Bronchial epithelial cell (primary cell): ENCODE measurements around the gene ANKAR. TPM values are rescaled to one million over a fixed set of nuclear protein-coding genes. Genes with fewer than 3 reads are reported as not detected.
"Not testable (repeated sequence)": the region's sequence is repeated elsewhere in the genome, so short reads cannot be mapped to it uniquely, and the experiment has no call there.

Experiments used
- DNase-seq: peaks from one replicate; pipeline ENCODE4 v3.0.0-alpha.2; 2010; ENCODE audit warnings: low read depth
- FAIRE-seq: peaks from 2 replicates; lab custom pipeline; 2011; peaks lifted over from hg19 to GRCh38; lab: Jason Lieb, UNC
- H3K27me3 ChIP-seq: 2 replicates; pipeline ENCODE4 v1.5.1; 2011; ENCODE audit warnings: low read length; ENCODE audit not compliant: control insufficient read depth, insufficient read depth
- H3K36me3 ChIP-seq: 2 replicates; pipeline ENCODE4 v1.5.1; 2011; ENCODE audit warnings: low read length; ENCODE audit not compliant: control insufficient read depth, insufficient read depth
- H3K4me3 ChIP-seq: 2 replicates; pipeline ENCODE4 v1.5.1; 2011; ENCODE audit warnings: mild to moderate bottlenecking, low read depth, low read length, control low read depth
- total RNA-seq: library from RNA; depleted of rRNA; stranded (reverse); fragments of >200 nt; gene quantifications from 2 replicates; pipeline ENCODE4 v1.2.1, GENCODE V29; 2014
- TF ChIP-seq, protein P1 (sequence below): IDR thresholded peaks from 2 replicates; pipeline ENCODE4 v1.5.1; 2011; ENCODE audit warnings: mild to moderate bottlenecking, moderate library complexity, low read length, control low read depth, inconsistent platforms; ENCODE audit not compliant: insufficient read depth, severe bottlenecking

The ANKAR gene
- total RNA-seq, 1 donor from 2014 or later: 2.1 TPM

DNA sequence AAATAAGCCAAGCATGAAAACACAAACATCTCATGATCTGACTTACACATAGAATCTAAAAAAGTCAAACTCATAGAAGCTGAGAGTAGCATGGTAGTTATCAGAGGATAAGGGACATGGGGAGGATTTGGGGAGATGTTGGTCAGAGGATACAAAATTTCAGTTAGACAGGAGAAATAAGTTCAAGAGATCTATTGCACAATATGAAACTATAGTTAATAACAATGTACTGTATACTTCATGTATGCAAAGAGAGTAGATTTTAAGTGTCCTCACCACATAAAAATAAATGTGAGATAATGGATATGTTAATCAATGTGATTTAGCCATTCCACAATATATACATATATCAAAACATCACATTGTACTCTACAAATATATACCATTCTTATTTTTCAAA lies 23.2 kb upstream of the ANKAR start:
- TF ChIP-seq, protein P1, sequence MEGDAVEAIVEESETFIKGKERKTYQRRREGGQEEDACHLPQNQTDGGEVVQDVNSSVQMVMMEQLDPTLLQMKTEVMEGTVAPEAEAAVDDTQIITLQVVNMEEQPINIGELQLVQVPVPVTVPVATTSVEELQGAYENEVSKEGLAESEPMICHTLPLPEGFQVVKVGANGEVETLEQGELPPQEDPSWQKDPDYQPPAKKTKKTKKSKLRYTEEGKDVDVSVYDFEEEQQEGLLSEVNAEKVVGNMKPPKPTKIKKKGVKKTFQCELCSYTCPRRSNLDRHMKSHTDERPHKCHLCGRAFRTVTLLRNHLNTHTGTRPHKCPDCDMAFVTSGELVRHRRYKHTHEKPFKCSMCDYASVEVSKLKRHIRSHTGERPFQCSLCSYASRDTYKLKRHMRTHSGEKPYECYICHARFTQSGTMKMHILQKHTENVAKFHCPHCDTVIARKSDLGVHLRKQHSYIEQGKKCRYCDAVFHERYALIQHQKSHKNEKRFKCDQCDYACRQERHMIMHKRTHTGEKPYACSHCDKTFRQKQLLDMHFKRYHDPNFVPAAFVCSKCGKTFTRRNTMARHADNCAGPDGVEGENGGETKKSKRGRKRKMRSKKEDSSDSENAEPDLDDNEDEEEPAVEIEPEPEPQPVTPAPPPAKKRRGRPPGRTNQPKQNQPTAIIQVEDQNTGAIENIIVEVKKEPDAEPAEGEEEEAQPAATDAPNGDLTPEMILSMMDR: no peak

DNA sequence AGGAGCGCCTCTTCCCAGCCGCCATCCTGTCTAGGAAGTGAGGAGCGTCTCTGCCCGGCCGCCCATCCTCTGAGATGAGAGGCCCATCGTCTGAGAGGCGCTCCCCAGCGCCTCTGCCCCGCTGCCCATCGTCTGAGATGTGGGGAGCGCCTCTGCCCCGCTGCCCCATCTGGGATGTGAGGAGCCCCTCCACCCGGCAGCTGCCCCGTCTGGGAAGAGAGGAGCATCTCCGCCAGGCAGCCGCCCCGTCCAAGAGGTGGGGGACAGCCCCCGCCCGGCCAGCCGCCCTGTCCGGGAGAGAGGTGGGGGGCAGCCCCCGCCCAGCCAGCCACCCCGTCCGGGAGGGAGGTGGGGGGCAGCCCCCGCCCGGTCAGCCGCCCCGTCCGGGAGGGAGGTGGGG lies 21.0 kb upstream of the ANKAR start:
- not testable (repeated sequence) for FAIRE-seq, H3K27me3 ChIP-seq, DNase-seq, H3K4me3 ChIP-seq, H3K36me3 ChIP-seq

More for the DNA sequence above, 23.2 kb upstream of the ANKAR start:
- Histone ChIP-seq H3K36me3 (no peaks in the 10 kb centered on the region), H3K4me3 (no peak overlapping the region), H3K27me3 (no peaks in the 10 kb centered on the region)
- FAIRE-seq (no peak), DNase-seq (no peak)

DNA sequence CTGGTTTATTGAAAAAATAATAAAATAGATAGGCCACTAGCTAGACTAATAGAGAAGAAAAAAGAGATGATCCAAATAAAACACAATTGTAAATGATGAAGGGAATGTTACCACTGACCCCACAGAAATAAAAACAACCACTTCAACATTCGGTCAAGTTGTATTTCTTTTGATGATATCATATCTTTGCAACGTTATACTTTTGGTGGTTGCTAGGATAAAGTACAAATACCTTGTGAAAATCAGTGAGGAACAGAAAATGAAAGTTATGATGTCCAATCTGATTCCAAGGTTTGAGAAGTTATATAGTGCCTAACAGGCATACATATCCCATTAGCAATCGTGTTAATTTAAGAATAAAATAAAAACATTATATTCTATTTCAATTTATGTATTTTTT lies 19.8 kb upstream of the ANKAR start:
- no peaks in the 10 kb centered on the region for H3K36me3 ChIP-seq
- no peak for DNase-seq
- no peak overlapping the region for H3K4me3 ChIP-seq
- FAIRE-seq: no peak
- H3K27me3 ChIP-seq: no peaks in the 10 kb centered on the region
- TF ChIP-seq, protein P1: no peak

DNA sequence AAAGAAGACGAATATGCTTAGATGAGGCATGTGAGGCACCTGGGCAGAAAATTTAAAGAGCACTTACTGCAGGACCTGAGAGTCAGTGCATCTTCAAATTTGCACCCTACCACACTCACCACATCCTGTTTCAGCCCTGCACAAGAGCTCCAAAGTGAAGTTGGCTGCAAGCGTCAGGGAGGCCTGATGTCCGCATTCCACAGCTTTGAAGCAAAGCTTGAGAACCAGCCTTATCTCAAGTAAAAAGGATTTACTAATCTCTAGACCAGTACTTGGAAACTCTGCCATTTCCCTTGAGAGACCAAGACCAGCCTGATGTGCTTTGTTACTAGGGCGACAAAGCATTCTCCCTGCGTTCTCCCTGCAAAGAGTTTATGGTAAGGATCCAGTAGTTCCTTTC lies 16.6 kb upstream of the ANKAR start:
- TF ChIP-seq, protein P1: no peak
- DNase-seq: no peak
- no peaks in the 10 kb centered on the region for H3K36me3 ChIP-seq
- no peak for FAIRE-seq
- H3K27me3 ChIP-seq: no peaks in the 10 kb centered on the region
- H3K4me3 ChIP-seq: no peak overlapping the region

DNA sequence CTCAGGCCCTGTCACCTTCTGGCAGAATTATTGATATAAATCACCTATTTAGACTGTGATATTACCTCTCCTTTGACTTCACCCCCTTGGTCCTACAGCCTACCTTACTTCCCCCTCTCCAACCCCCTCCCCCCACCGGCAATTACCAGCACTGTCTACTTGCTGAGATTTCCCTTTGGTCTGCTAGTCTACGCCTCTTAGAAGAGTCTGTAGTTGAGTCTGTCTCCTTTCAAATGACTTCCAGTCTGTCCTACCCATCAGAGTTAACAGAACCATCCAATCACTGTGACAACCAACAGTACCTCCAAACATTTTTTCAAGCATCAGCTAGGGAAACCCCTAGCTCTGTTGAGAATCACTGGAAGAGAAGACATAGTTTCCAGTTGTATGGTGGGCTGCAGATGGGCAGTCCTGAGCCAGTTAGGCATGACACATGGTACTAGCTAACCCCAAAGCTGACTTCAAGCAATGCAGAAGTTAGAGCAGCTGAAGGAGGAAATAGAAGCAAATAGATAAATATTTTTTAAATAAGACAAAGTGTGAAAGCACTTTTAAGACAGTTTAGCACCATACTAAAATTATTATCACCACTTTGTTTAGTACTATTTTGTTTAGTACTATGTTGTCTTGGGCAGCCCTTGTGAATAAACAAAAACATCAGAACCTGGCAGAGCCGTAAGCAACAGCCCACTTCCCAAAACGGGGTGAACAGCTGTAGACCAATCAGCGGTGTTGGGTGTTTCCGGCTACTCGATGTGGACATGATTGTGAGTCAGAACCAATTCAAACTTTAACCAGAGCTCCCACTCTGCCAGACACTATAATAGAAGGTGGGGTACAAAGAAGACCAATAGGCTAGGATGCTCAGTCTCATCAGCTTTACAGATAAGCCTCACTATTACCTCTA lies 15.9 kb upstream of the ANKAR start:
- Histone ChIP-seq H3K27me3 (no peaks in the 10 kb centered on the region), H3K36me3 (no peaks in the 10 kb centered on the region), H3K4me3 (no peak overlapping the region)
- FAIRE-seq: no peak
- no peak for DNase-seq
- TF ChIP-seq, protein P1: no peak

DNA sequence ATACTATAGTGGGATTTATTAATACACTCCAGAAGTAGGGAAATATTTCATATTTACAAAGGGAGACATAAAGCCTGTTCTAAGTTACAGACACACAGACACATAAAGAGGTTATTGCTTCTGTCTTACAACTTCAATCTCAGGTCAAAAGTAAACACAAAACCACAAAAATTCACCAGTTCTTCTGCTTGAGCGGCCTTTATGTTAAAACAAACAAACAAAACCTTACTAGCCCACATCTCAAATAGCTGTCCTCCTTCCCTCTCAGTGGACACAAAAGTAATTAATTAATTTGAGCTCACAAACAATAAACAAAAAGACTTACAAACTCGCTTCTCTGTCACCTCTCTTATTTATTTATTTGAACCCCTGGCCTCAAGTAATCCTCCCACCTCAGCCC lies 14.7 kb upstream of the ANKAR start:
- TF ChIP-seq, protein P1: no peak
- no peak for DNase-seq
- Histone ChIP-seq H3K4me3 (no peak overlapping the region), H3K36me3 (no peaks in the 10 kb centered on the region), H3K27me3 (no peaks in the 10 kb centered on the region)
- no peak for FAIRE-seq
